ENCODE data around the gene PLPP2.
A peak's percentile ranks its signal among the peaks of the same experiment; 100 is the strongest.

Gene PLPP2

DNA sequence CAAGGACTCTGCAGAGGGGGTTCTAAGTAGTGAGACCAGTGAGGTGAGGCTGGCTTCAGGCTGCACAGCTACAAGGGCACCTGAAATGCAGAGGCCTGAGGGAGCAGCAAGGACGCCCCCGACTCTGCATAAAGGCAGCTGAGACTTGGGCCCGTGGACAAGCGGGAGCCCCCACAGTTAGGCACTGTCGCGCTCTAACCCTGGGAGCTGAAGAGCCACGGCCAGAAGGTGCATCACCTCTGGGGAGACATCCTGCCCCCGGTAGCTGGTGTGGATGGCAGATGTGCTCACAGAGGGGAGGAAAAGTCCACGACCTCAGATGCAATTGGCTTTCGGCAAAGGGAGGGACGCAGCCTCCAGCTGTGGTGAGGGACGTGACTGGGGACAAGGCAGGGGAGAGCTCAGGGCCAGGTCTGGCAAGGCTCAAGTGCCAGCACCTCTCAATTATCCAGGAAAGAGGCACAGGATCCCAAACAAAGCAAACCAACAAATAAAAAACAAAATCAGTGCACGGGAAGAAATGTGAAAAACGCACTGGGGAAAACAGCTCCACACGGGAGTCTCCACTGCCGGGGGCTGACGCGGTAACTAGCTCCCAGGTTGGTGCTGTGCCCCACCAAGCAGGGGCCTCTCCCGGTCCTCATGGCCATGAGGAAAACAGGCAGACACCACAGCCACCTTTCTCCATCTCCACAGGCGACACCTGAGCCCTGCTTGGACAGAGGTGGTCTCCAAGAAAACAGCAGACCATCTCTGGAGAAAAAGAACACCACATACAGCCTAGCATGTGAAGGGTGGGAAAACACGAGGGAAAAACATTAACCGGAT lies 23.0 kb upstream of the PLPP2 start:
- TF ChIP-seq, protein P1, sequence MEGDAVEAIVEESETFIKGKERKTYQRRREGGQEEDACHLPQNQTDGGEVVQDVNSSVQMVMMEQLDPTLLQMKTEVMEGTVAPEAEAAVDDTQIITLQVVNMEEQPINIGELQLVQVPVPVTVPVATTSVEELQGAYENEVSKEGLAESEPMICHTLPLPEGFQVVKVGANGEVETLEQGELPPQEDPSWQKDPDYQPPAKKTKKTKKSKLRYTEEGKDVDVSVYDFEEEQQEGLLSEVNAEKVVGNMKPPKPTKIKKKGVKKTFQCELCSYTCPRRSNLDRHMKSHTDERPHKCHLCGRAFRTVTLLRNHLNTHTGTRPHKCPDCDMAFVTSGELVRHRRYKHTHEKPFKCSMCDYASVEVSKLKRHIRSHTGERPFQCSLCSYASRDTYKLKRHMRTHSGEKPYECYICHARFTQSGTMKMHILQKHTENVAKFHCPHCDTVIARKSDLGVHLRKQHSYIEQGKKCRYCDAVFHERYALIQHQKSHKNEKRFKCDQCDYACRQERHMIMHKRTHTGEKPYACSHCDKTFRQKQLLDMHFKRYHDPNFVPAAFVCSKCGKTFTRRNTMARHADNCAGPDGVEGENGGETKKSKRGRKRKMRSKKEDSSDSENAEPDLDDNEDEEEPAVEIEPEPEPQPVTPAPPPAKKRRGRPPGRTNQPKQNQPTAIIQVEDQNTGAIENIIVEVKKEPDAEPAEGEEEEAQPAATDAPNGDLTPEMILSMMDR (IDR thresholded peaks at IDR 0.05): no peak
- peak overlapping the region; percentile 94 for H3K27ac Mint-ChIP-seq
- H3K9me3 Mint-ChIP-seq: peaks cover 40% of the 10 kb centered on the region
- no peak for DNase-seq
- H3K36me3 Mint-ChIP-seq (ENCODE audit: low read depth): peaks cover 8% of the 10 kb centered on the region
- peaks cover 17% of the 10 kb centered on the region for H3K4me1 Mint-ChIP-seq
- peaks cover 5% of the 10 kb centered on the region for H3K27me3 Mint-ChIP-seq (ENCODE audit: low read depth, poor library complexity)
- peak overlapping the region; percentile 25 for H3K4me3 Mint-ChIP-seq

DNA sequence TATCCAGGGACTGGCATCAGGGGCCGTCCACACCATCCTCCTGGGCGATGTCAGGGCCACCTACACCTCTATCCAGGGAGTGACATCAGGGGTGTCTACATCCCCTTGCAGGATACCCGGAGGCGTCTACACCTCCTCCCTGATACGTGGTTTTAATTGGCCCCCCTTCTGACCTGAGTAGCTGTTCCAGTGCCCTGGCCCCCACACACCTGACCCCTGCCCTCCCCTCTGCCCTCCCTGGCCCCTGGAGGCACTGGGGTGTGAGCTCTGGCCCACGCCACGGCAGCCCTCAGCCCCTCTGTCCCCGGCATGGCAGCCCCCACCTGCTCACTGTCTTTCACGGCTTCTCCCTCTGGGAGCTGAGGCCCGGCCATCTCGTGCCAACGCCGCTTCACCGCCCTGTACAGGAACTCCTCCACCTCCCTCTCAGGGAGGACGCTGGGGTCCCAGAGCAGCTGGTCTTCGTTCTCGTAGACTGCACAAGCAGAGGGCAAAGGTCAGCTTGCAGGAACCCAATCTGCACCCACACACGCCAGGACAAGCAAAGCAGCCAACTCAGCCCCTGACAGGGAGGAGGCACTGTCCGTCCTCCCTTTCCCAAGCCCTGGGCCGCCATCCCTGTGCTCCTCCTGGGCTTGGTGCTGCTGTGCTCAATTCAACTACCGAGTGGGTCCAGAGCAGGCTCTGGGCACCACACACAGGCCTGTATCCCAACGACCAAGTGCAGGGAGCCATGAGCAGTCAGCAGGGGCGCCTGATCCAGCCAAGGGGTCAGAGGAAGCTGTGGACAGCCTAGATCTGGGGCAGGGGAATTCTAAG lies 22.2 kb upstream of the PLPP2 start:
- Mint-ChIP-seq H3K36me3 (ENCODE audit: low read depth) (peaks cover 8% of the 10 kb centered on the region), H3K9me3 (peaks cover 35% of the 10 kb centered on the region), H3K27ac (peak overlapping the region; percentile 94), H3K4me1 (peaks cover 17% of the 10 kb centered on the region), H3K27me3 (ENCODE audit: low read depth, poor library complexity) (peaks cover 5% of the 10 kb centered on the region), H3K4me3 (no peak overlapping the region)
- DNase-seq: no peak
- TF ChIP-seq, protein P1 (IDR thresholded peaks at IDR 0.05): no peak

DNA sequence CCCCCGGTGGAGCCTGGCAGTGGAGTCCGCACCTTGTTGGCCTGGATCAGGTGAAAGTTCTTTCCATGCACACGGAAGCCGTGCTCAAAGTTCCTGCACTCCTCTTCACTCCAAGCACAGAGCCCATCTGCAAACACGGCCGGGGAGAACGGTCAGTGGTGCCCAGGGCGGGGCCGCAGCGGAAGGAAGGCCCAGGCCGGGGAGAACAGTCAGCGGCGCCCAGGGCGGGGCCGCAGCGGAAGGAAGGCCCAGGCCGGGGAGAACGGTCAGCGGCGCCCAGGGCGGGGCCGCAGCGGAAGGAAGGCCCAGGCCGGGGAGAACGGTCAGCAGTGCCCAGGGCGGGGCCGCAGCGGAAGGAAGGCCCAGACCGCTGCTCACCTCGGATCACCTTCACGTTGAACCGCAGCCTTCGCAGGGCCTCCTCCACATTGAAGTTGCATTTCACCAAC lies 20.6 kb upstream of the PLPP2 start:
- DNase-seq: no peak
- no peak overlapping the region for H3K27ac Mint-ChIP-seq
- H3K9me3 Mint-ChIP-seq: peaks cover 21% of the 10 kb centered on the region
- peaks cover 5% of the 10 kb centered on the region for H3K27me3 Mint-ChIP-seq (ENCODE audit: low read depth, poor library complexity)
- no peak overlapping the region for H3K4me3 Mint-ChIP-seq
- H3K4me1 Mint-ChIP-seq: peaks cover 17% of the 10 kb centered on the region
- TF ChIP-seq, protein P1 (IDR thresholded peaks at IDR 0.05): no peak
- peaks cover 13% of the 10 kb centered on the region for H3K36me3 Mint-ChIP-seq (ENCODE audit: low read depth)

DNA sequence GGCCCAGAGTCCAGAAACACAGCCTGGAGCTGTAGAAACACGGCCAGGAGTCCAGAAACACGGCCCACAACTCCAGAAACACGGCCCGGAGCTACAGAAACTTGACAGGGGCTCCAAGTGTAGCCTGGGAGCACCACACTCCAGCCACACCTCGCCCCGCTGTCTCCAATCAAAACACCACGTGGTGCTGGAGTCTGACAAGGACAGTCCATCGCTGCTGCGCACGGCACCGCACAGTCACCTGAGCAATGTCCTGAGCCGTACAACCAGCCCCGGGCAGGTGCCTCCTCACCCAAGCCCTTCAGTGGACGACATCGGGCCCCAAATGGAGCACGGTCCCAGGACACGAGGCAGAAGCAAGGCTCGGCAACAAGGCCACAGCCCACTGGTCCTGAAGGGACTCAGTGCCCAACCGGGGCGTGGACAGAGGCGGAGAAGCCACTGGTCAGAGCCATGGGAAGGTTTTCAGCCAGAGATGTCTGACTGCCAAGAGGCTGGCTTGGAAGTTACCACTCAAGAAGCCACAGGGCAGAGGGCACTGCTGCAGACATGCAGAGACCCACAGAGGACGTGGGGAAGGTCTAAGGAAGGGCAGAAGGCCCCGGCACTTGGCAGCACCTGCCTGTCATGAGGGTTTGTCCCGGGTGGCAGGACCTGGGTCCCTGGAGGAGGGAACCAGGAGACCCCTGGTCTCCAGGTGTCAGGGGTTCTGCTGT lies 19.7 kb upstream of the PLPP2 start:
- no peak for DNase-seq
- H3K4me1 Mint-ChIP-seq: peaks cover 17% of the 10 kb centered on the region
- peaks cover 12% of the 10 kb centered on the region for H3K9me3 Mint-ChIP-seq
- peaks cover 5% of the 10 kb centered on the region for H3K27me3 Mint-ChIP-seq (ENCODE audit: low read depth, poor library complexity)
- H3K4me3 Mint-ChIP-seq: no peak overlapping the region
- TF ChIP-seq, protein P1 (IDR thresholded peaks at IDR 0.05): no peak
- H3K36me3 Mint-ChIP-seq (ENCODE audit: low read depth): peaks cover 13% of the 10 kb centered on the region
- no peak overlapping the region for H3K27ac Mint-ChIP-seq

DNA sequence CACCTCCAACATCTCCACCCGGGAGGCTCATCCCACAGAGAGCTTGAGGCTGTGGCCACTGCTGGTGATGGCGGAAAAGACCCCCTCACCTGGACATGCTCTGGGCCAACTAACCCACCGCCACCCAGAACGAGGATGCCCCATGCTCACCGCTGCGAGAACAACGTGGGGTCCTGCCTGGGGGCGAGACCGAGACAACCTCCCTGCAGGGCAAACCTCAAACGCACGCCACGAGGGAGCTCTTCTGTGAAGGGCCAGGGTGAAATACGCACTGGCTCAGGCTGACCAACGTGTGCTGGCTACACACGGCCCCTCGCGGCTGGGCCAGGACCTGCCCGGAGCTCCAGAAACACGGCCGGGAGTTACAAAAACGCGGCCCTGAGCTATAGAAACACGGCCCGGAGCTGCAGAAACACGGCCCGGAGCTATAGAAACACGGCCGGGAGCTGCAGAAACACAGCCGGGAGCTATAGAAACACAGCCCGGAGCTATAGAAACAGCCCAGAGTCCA lies 19.0 kb upstream of the PLPP2 start:
- DNase-seq: no peak
- Mint-ChIP-seq H3K27me3 (ENCODE audit: low read depth, poor library complexity) (peaks cover 2% of the 10 kb centered on the region), H3K4me1 (peaks cover 17% of the 10 kb centered on the region), H3K36me3 (ENCODE audit: low read depth) (peaks cover 17% of the 10 kb centered on the region), H3K9me3 (peaks cover 5% of the 10 kb centered on the region), H3K4me3 (no peak overlapping the region), H3K27ac (no peak overlapping the region)
- TF ChIP-seq, protein P1 (IDR thresholded peaks at IDR 0.05): no peak
